HG03571 (cell line): ENCODE measurements around the gene PPM1E.
A peak's percentile ranks its signal among the peaks of the same experiment; 100 is the strongest.
"Not testable (repeated sequence)": the region's sequence is repeated elsewhere in the genome, so short reads cannot be mapped to it uniquely, and the experiment has no call there.

Experiments used
- ATAC-seq: cut with Tn5 transposase; IDR thresholded peaks from one replicate; pipeline ENCODE4 v1.9.1; 2021; ENCODE audit not compliant: unreplicated experiment

PPM1E gene

GRCh38 chr17:58944166-58944565 lies 188.5 kb downstream of the PPM1E start:
- no peak for ATAC-seq

GRCh38 chr17:58947411-58947810 lies 191.8 kb downstream of the PPM1E start:
- no peak for ATAC-seq

- ATAC-seq = no peak
Observed at GRCh38 chr17:58947824-58948223, 192.2 kb downstream of the PPM1E start.

GRCh38 chr17:58954358-58954757 lies 198.7 kb downstream of the PPM1E start:
- ATAC-seq = not testable (repeated sequence)

- ATAC-seq = no peak
Observed at GRCh38 chr17:58956997-58957724, 201.5 kb downstream of the PPM1E start.

- ATAC-seq = not testable (repeated sequence)
Observed at GRCh38 chr17:58957725-58958073, 202.0 kb downstream of the PPM1E start.

- no peak for ATAC-seq
Observed at GRCh38 chr17:58960068-58960467, 204.4 kb downstream of the PPM1E start.

- no peak for ATAC-seq
Observed at GRCh38 chr17:58965221-58965620, 209.6 kb downstream of the PPM1E start.

- no peak for ATAC-seq
Observed at GRCh38 chr17:58966208-58966607, 210.6 kb downstream of the PPM1E start.

GRCh38 chr17:58968426-58969061 lies 212.9 kb downstream of the PPM1E start:
- no peak for ATAC-seq

- no peak for ATAC-seq
Observed at GRCh38 chr17:58969156-58969555, 213.5 kb downstream of the PPM1E start.

- no peak for ATAC-seq
Observed at GRCh38 chr17:58969612-58970011, 214.0 kb downstream of the PPM1E start.

GRCh38 chr17:58970609-58971450 lies 215.2 kb downstream of the PPM1E start:
- no peak for ATAC-seq

GRCh38 chr17:58974354-58974753 lies 218.7 kb downstream of the PPM1E start:
- no peak for ATAC-seq

- ATAC-seq = no peak
Observed at GRCh38 chr17:58976541-58976940, 220.9 kb downstream of the PPM1E start.

GRCh38 chr17:58980706-58981481 lies 225.2 kb downstream of the PPM1E start:
- ATAC-seq = no peak

GRCh38 chr17:58982626-58983025 lies 227.0 kb downstream of the PPM1E start:
- no peak for ATAC-seq

- no peak for ATAC-seq
Observed at GRCh38 chr17:58985367-58985766, 229.7 kb downstream of the PPM1E start.

GRCh38 chr17:58985971-58986370 lies 230.3 kb downstream of the PPM1E start:
- ATAC-seq = no peak

GRCh38 chr17:58989629-58990028 lies 234.0 kb downstream of the PPM1E start:
- ATAC-seq = no peak

GRCh38 chr17:58991718-58992331 lies 236.2 kb downstream of the PPM1E start:
- ATAC-seq = peak; percentile 84
